Ishikawa (cell line): ENCODE data around the gene RAP2A.

Experiments used
- EP300 ChIP-seq: IDR thresholded peaks from 2 replicates; pipeline ENCODE4 v1.6.1; 2012; ENCODE audit warnings: borderline replicate concordance
- TAF1 ChIP-seq: IDR thresholded peaks from 2 replicates; pipeline ENCODE4 v1.6.1; 2012; ENCODE audit warnings: low read depth, mild to moderate bottlenecking
- YY1 ChIP-seq: IDR thresholded peaks from 2 replicates; pipeline ENCODE4 v1.6.1; 2012; ENCODE audit warnings: low read depth
- TF ChIP-seq, protein P1 (sequence below): IDR thresholded peaks from 2 replicates; pipeline ENCODE4 v1.6.1; 2012; ENCODE audit warnings: low read depth, mild to moderate bottlenecking

DNA sequence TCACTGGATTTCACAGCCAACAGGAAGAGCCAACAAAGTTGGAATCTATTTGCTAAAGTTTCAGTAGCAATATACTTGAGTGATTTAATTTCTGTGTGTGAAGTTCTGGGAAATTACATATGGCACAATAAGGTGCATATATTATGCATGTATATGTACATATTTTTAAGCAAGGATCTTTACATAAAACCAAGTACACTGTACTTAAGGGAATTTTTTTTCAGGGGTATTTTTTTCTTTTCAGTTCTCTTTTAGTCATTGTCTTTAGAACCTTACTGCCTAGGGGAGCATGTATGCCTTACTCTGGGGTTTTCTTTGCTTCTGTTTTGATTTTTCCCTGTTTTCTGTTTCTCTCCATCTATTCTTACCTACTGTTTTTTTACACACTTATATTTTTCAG is 7.4 kb downstream of the RAP2A start:
- TF ChIP-seq TAF1 = no peak
- TF ChIP-seq, protein P1, sequence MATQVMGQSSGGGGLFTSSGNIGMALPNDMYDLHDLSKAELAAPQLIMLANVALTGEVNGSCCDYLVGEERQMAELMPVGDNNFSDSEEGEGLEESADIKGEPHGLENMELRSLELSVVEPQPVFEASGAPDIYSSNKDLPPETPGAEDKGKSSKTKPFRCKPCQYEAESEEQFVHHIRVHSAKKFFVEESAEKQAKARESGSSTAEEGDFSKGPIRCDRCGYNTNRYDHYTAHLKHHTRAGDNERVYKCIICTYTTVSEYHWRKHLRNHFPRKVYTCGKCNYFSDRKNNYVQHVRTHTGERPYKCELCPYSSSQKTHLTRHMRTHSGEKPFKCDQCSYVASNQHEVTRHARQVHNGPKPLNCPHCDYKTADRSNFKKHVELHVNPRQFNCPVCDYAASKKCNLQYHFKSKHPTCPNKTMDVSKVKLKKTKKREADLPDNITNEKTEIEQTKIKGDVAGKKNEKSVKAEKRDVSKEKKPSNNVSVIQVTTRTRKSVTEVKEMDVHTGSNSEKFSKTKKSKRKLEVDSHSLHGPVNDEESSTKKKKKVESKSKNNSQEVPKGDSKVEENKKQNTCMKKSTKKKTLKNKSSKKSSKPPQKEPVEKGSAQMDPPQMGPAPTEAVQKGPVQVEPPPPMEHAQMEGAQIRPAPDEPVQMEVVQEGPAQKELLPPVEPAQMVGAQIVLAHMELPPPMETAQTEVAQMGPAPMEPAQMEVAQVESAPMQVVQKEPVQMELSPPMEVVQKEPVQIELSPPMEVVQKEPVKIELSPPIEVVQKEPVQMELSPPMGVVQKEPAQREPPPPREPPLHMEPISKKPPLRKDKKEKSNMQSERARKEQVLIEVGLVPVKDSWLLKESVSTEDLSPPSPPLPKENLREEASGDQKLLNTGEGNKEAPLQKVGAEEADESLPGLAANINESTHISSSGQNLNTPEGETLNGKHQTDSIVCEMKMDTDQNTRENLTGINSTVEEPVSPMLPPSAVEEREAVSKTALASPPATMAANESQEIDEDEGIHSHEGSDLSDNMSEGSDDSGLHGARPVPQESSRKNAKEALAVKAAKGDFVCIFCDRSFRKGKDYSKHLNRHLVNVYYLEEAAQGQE = no peak
- no peak for TF ChIP-seq YY1
- no peak for TF ChIP-seq EP300
